D721Med (cell line): ENCODE measurements around the gene ELFN2.

Experiments used
- DNase-seq: peaks from one replicate; pipeline ENCODE4 v3.0.0; 2011; ENCODE audit warnings: low spot score; ENCODE audit not compliant: insufficient read length
- FAIRE-seq: peaks from 2 replicates; lab custom pipeline; 2011; peaks lifted over from hg19 to GRCh38; lab: Jason Lieb, UNC
- TF ChIP-seq, protein P1 (sequence below): IDR thresholded peaks from 2 replicates; pipeline ENCODE4 v1.5.1; 2012; ENCODE audit warnings: mild to moderate bottlenecking, control low read depth; ENCODE audit not compliant: insufficient read depth; ENCODE audit errors: missing control alignments

ELFN2 gene

DNA sequence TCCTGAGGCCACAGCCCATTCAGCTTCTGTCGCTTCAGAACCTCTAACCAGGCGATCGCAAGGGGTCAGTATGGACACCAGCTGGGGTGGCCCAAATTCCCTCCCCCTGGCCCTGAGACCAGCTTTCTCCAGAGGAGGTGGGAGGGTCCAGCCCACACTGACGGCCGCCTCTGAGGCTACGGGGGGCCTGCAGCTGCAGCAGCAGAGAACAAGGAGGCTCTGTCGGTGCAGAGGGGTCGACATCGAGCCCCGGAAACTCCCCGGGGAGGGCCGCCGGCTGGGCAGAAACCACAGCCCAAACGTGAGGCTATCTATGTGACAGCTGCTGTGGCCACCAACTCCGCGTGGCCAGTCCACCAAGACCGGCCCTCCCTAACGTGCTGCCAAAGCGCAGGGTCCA, 40.8 kb downstream of the ELFN2 start:
- TF ChIP-seq, protein P1, sequence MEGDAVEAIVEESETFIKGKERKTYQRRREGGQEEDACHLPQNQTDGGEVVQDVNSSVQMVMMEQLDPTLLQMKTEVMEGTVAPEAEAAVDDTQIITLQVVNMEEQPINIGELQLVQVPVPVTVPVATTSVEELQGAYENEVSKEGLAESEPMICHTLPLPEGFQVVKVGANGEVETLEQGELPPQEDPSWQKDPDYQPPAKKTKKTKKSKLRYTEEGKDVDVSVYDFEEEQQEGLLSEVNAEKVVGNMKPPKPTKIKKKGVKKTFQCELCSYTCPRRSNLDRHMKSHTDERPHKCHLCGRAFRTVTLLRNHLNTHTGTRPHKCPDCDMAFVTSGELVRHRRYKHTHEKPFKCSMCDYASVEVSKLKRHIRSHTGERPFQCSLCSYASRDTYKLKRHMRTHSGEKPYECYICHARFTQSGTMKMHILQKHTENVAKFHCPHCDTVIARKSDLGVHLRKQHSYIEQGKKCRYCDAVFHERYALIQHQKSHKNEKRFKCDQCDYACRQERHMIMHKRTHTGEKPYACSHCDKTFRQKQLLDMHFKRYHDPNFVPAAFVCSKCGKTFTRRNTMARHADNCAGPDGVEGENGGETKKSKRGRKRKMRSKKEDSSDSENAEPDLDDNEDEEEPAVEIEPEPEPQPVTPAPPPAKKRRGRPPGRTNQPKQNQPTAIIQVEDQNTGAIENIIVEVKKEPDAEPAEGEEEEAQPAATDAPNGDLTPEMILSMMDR, result no peak
- FAIRE-seq (no peak), DNase-seq (no peak)

DNA sequence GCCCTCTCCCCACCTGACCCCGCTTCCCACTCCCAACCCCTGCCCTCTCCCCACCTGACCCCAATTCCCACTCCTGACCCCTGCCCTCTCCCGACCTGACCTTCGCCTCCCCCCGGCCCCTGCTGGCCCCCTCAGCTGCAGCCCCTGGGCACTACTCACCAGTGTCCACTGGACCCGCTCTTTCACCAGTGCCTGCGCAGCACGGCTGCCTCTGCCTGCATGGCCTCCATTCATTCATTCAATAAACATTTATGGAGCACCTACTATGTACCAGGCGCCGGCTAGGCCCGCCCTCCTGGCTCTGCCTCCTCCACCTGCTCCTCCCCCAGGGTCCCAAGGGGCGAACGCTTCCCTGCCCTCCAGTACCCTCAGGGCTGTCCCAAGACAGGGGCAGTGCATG, 42.6 kb downstream of the ELFN2 start:
- TF ChIP-seq, protein P1, result no peak
- DNase-seq (no peak), FAIRE-seq (no peak)

DNA sequence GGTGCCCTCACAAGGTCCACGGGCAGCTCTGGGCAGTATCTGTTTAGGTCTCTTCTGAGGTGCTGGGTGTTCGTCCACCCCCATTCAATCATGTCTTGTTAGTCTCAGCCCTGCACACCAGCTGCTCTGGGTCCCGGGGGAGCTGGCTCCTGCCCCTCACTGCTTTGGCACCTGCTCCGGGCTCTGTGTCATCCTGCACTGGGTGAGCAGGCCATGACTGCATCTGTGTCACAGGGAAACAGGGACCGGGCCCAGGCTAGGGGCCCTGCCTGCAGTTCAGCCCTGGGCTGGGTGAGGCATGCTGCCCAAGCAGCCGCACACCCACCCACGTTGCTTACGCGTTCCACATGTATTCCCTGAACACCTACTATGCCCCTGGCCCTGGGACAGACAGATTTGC, 43.9 kb downstream of the ELFN2 start:
- DNase-seq (no peak), FAIRE-seq (no peak)
- TF ChIP-seq, protein P1, result no peak

DNA sequence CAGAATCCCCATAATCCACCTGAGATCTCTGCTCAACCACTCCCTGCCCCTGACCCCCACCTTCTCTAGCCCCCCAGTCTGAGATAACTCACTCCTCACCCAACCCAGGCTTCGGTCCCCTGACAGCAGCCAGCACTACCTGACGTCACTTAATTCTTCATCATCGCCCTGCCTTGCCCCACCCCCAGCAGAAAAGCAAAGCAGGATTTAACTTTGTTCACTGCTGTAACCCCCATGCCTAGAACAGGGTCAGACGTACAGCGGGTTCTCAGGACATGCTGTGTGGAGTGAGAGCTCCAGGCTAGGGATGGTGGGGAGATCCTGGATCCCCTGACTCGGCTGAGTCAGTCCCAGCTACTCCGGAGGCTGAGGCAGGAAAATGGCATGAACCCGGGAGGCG, 45.8 kb downstream of the ELFN2 start:
- FAIRE-seq (no peak), DNase-seq (no peak)
- TF ChIP-seq, protein P1, result no peak

DNA sequence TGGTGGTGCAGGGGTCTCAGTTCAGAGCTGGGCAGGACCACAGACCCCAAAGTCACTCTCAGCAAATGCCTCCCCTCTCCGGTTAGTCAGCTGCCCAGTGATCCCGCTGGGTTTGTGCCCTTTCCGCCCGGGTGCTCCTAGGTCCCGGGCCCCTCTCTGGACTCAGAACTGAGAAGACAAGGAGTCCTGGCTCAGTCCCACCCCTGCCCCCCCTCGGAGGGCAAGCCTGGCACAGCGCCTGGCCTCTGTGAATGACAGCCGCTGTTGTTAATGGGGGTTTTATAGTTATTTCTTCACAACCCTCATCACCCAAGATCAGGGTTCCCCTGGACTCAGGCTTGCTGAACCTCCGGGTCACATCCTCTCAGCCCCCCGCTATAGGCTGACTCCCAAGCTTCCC, 47.6 kb downstream of the ELFN2 start:
- TF ChIP-seq, protein P1, result no peak
- DNase-seq (no peak), FAIRE-seq (no peak)

DNA sequence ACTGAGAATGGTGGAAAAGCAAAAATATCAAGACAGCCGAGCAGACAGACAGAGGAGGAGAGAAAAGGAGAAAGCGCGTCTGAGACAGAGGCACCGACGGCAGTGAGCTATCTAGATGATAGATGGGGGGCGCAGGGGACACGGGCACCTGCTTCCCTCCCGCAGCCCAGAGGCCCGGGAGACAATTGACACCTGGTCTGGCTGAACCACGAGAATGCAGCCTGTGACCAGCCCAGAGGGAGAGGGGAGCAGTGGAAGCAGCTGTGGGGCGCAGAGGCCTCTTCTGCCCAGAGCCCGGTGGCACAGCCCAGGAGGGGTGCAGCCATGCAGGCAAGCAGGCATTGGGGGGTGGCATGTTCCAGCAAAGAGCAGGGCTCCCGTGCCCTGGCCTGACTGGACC, 48.2 kb downstream of the ELFN2 start:
- FAIRE-seq, result no peak
- DNase-seq, result no peak
- TF ChIP-seq, protein P1, result no peak

DNA sequence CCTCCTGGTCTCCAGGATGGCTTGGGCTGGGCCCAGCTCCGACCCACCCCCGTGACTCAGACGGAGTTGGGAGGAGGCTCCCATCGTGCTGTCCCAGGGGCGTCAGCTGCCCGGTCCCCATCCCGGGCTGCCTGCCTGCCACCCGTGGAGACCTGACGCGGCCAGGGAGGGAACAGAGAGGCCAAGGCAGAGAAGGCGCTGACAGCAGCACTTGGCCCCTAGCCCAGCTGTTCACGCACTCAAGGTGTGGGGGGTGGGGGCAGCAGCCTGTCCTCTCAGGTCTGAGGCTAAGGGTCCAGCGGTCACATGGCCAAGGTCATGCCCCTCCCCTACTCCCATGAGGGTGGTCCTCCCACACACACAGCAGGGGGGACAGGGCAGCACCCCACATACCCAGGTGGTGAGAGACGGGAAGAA, 48.6 kb downstream of the ELFN2 start:
- no peak for FAIRE-seq
- DNase-seq, result no peak
- TF ChIP-seq, protein P1, result no peak
